ENCODE data around the gene PPME1.

GRCh38 chr11:74288161-74288560 is 117.1 kb downstream of the PPME1 start:
- TF ChIP-seq EP300 (IDR thresholded peaks at IDR 0.05) (no peak), POLR2AphosphoS5 (IDR thresholded peaks at IDR 0.05) (no peak)

All from upper lobe of left lung (tissue), 4 donors.